Right lobe of liver (tissue), 5 donors: Measurements from ENCODE around the gene DOCK3. TPM values are rescaled to one million over a fixed set of nuclear protein-coding genes. Genes with fewer than 3 reads are reported as not detected.

Source experiments
- microRNA-seq, 2 donors: library from miRNA; unstranded; fragments of <30 nt; microRNA quantifications; one replicate each; pipeline ENCODE4, GENCODE V29; 2019 to 2020
- small RNA-seq, 2 experiments: library from RNA; depleted of rRNA; stranded (forward); fragments of <200 nt; gene quantifications; one replicate each; pipeline ENCODE3, GENCODE V24; 2016
- total RNA-seq, 6 experiments: library from RNA; depleted of rRNA in 2 of 6; stranded (reverse); fragments of >200 nt in 2 of 6; fragmentation: NEBNext Ultra II Directional in 3 of 6; extraction: Animal tissue kit (Norgen Biotek cat#: 25700) in 3 of 6; gene quantifications; one replicate each; pipeline versions ENCODE4 v1.1.0 to v1.2.4, GENCODE V29; 2016 to 2023
- donor health status: DM: no; HTN: no; CAD: no.
- donor health status: DM: no; HTN: no; CAD: no.
- donor health status: DM: no; HTN: yes; CAD: no.
- donor health status: DM: no; HTN: yes; CAD: no.

Gene DOCK3
- total RNA-seq, 6 experiments from 2014 or later = 0.04 to 0.06 (median 0.06) TPM; not detected in 3

Small RNAs within 50 kb of the gene (microRNA-seq; reads per million reads assigned to microRNA genes)
- gene MIR4787 = 0.58 to 0.64 reads per million in 2 donors

Small RNAs within 50 kb of the gene (small RNA-seq; reads per million reads assigned to genes)
- gene MIR4787 (0 to 0.19 reads per million in 2 experiments), gene PPIAP69 (0 reads per million in 2 experiments)

Other genes starting within 250 kb of the DOCK3 start
- under 1 TPM in 5 of 6 experiments, not detected in 1; 0.06 to 0.39 (median 0.26) TPM for gene CACNA2D2, start 171.3 kb upstream of the DOCK3 start, total RNA-seq
- 1 to 10 TPM; 2.0 to 7.8 (median 2.8) TPM for gene C3orf18, start 107.2 kb upstream of the DOCK3 start, total RNA-seq
- 10 to 100 TPM; 10.5 to 19.4 (median 14.0) TPM for gene HEMK1, start 105.4 kb upstream of the DOCK3 start, total RNA-seq
- gene CISH, start 63.2 kb upstream of the DOCK3 start, total RNA-seq = 10 to 100 TPM in 4 of 6 experiments, 1 to 10 TPM in 2; 5.3 to 28.1 (median 17.8) TPM
- gene MAPKAPK3, start 57.8 kb upstream of the DOCK3 start, total RNA-seq = 10 to 100 TPM; 16.6 to 21.4 (median 18.6) TPM